ENCODE results near the gene FAM221B. TPM values are rescaled to one million over a fixed set of nuclear protein-coding genes. Genes with fewer than 3 reads are reported as not detected.

Gene FAM221B
- polyA plus RNA-seq: not detected

DNA sequence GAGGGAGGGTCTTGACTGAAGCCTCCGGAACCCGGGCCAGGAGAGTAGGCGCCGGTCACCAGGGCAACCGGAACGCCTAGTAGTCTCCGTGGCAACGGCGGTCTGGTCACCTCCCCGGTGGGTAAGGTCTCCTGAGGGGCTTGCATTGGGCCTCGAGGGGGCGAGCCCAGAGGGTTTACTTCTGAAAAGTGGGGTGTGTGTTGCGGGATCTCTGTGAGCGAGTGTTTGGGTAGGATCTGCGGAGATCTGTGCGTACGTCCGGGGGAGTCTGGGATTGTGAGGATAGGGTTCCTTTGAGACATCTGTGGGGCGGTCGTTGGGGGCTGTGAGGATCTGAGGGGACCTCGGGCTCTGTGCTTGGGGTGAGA is at the start of gene FAM221B:
FAM221B (minus strand) TSS at position 17 of the 368 bp plus-strand sequence. CDS start 2,571 bp downstream, outside the sequence.
- H3K27ac Mint-ChIP-seq: peak within 1 kb of the TSS; percentile 36 to 97 (median 94)
- peaks cover 20 to 28% (median 20%) of the 10 kb centered on the region in 3 donors for H3K4me1 Mint-ChIP-seq
- no peaks in the 10 kb centered on the region for H3K9me3 Mint-ChIP-seq

GRCh38 chr9:35872505-35872904 is 44.0 kb upstream of the FAM221B start:
- Mint-ChIP-seq H3K27ac (no peak overlapping the region), H3K4me3 (no peak overlapping the region), H3K36me3 (peaks cover 2% of the 10 kb centered on the region), H3K4me1 (peaks cover 0 to 2% (median 0%) of the 10 kb centered on the region in 3 donors), H3K27me3 (peaks cover 2% of the 10 kb centered on the region), H3K9me3 (peaks cover 2 to 14% (median 4%) of the 10 kb centered on the region in 3 donors)

More for the DNA sequence above, at the start of gene FAM221B:
- no peaks in the 10 kb centered on the region for H3K36me3 Mint-ChIP-seq
- H3K4me3 Mint-ChIP-seq: peak within 1 kb of the TSS; percentile 91 to 100 (median 94)
- H3K27me3 Mint-ChIP-seq: no peaks in the 10 kb centered on the region

DNA sequence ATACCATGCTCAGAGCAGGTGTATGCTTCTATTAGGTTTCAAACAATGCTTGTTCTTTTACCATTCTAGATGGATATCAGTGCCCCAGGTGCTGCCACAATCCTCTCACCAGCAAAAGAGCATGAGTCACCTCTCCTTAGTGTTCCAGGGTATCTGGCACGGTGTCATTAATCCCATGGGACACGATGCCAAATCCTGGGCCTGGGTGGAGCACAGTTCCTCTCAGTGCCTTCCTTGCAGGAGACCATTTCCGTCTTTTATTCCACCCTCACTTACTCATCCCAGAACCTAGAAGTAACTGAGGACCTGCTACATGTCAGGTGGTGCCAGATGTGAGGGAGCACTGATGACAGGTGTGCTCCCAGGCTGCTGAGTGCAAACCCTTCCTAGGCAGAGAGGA is 43.0 kb upstream of the FAM221B start:
- Mint-ChIP-seq H3K36me3 (peaks cover 2% of the 10 kb centered on the region), H3K27me3 (no peaks in the 10 kb centered on the region), H3K9me3 (peaks cover 0 to 5% (median under 1%) of the 10 kb centered on the region in 3 donors), H3K4me3 (no peak overlapping the region), H3K4me1 (peaks cover 0 to 2% (median 0%) of the 10 kb centered on the region in 3 donors), H3K27ac (no peak overlapping the region)

- Mint-ChIP-seq H3K4me1 (peaks cover 0 to 2% (median 0%) of the 10 kb centered on the region in 3 donors), H3K27ac (no peak within 1 kb of the TSS), H3K36me3 (no peaks in the 10 kb centered on the region), H3K27me3 (no peaks in the 10 kb centered on the region), H3K4me3 (no peak within 1 kb of the TSS), H3K9me3 (no peaks in the 10 kb centered on the region)
Measured at GRCh38 chr9:35870351-35870923, 41.9 kb upstream of the FAM221B start, which contains the start of gene OR13J1. Gene OR13J1 (minus strand): TSS chr9:35870401. CDS start chr9:35870401, 0 bp downstream.

DNA sequence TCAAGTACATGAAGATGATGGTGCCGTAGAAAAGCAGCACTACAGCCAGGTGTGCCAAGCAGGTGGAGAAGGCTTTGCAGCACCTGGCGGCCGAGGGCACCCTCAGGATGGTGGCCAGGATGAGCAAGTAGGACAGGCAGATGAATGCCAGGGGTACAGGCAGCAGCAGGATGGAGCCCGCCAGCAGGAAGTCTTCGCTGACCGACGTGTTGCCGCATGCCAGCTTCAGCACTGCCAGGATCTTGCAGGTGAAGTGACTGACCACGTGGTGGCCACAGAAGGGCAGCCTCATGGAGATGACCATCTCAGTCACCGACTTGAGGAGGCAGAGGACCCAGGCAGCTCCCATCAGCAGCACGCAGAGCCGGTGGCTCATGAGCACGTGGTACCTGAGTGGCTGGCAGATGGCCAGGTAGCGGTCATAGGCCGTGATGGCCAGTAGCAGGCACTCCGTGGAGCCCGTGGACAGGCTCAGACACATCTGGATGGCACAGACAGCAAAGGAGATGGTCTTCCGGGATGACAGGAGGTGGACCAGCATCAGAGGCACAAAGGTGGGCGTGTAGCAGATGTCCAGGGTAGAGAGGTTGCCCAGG is 41.2 kb upstream of the FAM221B start:
- Mint-ChIP-seq H3K4me1 (peaks cover 0 to 2% (median 0%) of the 10 kb centered on the region in 3 donors), H3K27me3 (no peaks in the 10 kb centered on the region), H3K27ac (no peak overlapping the region), H3K36me3 (no peaks in the 10 kb centered on the region), H3K4me3 (no peak overlapping the region), H3K9me3 (no peaks in the 10 kb centered on the region)

GRCh38 chr9:35868933-35869332 is 40.4 kb upstream of the FAM221B start:
- Mint-ChIP-seq H3K4me3 (no peak overlapping the region), H3K4me1 (peaks cover 0 to 2% (median 0%) of the 10 kb centered on the region in 3 donors), H3K27ac (no peak overlapping the region), H3K36me3 (no peaks in the 10 kb centered on the region), H3K9me3 (no peaks in the 10 kb centered on the region), H3K27me3 (peaks cover 1% of the 10 kb centered on the region)

DNA sequence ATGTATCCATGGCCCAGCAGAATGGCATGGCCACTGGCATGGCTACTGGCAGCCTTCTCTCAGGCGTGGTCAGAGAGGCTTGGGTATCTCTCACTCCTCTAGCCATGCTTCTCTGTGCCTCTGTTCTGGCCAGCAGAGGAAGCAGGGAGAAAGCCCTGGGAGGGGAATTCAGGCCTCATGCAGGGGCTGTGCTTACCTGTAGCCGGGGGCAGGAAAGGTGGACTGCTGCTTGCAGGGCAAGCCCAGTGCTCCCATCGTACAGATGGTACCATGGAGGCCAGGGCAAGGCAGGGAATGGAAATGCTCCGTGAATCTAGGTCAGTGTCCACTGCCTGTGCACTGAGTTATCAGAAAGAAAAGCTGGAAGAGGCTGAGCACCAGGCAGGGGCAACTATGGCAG is 39.0 kb upstream of the FAM221B start:
- Mint-ChIP-seq H3K36me3 (no peaks in the 10 kb centered on the region), H3K9me3 (no peaks in the 10 kb centered on the region), H3K27me3 (peaks cover 1% of the 10 kb centered on the region), H3K27ac (no peak overlapping the region), H3K4me3 (no peak overlapping the region), H3K4me1 (peaks cover 0 to 1% (median 0%) of the 10 kb centered on the region in 3 donors)

DNA sequence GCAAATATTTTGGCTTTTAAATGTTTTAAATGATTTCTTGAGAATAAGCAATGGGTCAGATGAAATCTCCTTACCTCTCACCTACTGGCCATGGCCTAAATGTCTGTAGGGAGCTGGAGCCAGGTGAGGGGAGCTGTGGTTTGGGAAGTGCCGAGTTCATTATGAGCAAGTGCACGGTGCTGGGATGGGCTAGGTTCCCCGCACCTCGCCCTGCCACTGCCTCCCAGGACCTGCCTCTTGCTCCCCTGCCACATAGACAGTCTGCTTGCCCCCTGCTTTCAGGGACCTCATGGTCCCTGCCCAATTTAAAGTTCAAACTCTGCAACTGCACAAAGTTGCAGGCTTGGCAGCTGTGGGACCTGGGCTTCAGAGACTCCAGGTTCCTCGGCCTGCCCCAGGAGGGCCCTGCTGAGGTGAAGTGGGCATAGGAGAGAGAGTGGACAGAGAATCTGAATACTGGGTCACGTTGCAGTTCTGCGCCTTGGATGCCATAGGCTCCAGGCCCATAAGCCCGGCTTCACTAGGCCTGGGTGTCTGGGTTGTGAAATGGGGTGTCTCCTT is 36.2 kb upstream of the FAM221B start:
- Mint-ChIP-seq H3K36me3 (no peaks in the 10 kb centered on the region), H3K27ac (no peak overlapping the region), H3K4me3 (no peak overlapping the region), H3K27me3 (peaks cover 4% of the 10 kb centered on the region), H3K4me1 (peaks cover 0 to 4% (median 0%) of the 10 kb centered on the region in 3 donors), H3K9me3 (no peaks in the 10 kb centered on the region)

GRCh38 chr9:35863583-35863982 is 35.1 kb upstream of the FAM221B start:
- peaks cover 0 to 3% (median 1%) of the 10 kb centered on the region in 3 donors for H3K4me1 Mint-ChIP-seq
- no peak overlapping the region for H3K27ac Mint-ChIP-seq
- H3K9me3 Mint-ChIP-seq: no peaks in the 10 kb centered on the region
- H3K36me3 Mint-ChIP-seq: no peaks in the 10 kb centered on the region
- H3K27me3 Mint-ChIP-seq: peaks cover 4% of the 10 kb centered on the region
- H3K4me3 Mint-ChIP-seq: no peak overlapping the region

- Mint-ChIP-seq H3K4me3 (no peak overlapping the region), H3K4me1 (peaks cover 0 to 4% (median 2%) of the 10 kb centered on the region in 3 donors), H3K9me3 (no peaks in the 10 kb centered on the region), H3K27ac (no peak overlapping the region), H3K27me3 (peaks cover 4% of the 10 kb centered on the region), H3K36me3 (no peaks in the 10 kb centered on the region)
Measured at GRCh38 chr9:35862328-35862727, 33.8 kb upstream of the FAM221B start.

DNA sequence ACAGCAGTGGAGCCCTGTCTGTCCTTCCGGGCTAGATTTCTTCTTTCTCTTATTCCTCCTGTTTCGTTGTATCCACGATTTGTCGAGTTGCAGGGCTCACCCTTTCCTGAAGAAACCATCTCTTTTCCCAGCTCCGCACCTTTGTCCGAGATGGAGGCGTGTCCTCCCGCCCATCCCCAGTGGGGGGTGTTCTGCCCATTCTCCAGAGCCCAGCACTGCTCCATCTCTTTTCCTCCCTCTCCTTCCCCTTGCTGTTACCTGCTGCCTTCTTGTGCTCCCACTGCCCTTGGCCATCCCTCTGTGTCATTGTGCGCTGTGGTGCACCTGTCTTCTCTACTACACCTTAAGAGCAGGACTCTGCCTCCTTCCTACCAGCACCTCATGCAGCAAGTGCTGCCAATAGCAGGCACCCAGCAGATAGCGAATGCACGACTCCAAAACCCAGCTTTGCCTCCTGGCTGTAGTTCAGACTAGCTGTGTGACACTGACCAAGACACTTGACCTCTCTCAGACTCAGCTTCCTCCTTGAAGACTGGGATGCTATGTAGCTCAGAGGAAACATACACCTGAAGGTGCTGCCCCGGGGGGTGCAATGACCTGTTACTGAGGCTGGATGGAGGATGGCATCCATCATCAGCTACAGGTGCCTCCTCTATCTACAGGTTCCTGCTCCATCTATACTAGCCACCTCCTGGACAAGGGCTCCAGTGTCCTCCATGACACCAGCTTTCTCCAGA is 32.8 kb upstream of the FAM221B start:
- no peaks in the 10 kb centered on the region for H3K36me3 Mint-ChIP-seq
- peaks cover 4% of the 10 kb centered on the region for H3K27me3 Mint-ChIP-seq
- H3K9me3 Mint-ChIP-seq: no peaks in the 10 kb centered on the region
- H3K4me1 Mint-ChIP-seq: peaks cover 0 to 4% (median 2%) of the 10 kb centered on the region in 3 donors
- peak overlapping the region in 1 of 4 donors; percentile 29 for H3K4me3 Mint-ChIP-seq
- H3K27ac Mint-ChIP-seq: no peak overlapping the region

DNA sequence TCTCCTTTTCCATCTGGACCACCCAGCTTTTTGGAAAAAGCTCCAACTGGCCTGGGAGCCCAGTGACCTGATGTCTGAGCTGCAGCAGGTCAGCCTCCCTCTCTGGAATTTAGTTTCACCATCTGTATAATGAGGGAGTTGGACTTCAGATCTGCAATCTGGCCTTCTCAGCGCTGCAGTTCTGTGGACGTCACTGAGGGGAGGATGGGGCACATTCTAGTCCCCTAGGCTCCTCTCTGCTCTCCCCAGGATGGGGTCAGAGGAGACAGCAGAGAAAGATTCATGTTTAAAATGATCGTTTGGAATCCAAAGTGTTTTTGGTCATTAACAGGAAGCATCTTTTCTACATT is 31.4 kb upstream of the FAM221B start:
- Mint-ChIP-seq H3K9me3 (no peaks in the 10 kb centered on the region), H3K4me1 (peaks cover 0 to 4% (median 2%) of the 10 kb centered on the region in 3 donors), H3K27ac (no peak overlapping the region), H3K36me3 (no peaks in the 10 kb centered on the region), H3K4me3 (no peak overlapping the region), H3K27me3 (peaks cover 4% of the 10 kb centered on the region)

- H3K9me3 Mint-ChIP-seq: no peaks in the 10 kb centered on the region
- no peak overlapping the region for H3K27ac Mint-ChIP-seq
- peaks cover 4% of the 10 kb centered on the region for H3K27me3 Mint-ChIP-seq
- no peaks in the 10 kb centered on the region for H3K36me3 Mint-ChIP-seq
- H3K4me1 Mint-ChIP-seq: peaks cover 0 to 4% (median 2%) of the 10 kb centered on the region in 3 donors
- no peak overlapping the region for H3K4me3 Mint-ChIP-seq
Measured at GRCh38 chr9:35859310-35859989, 30.9 kb upstream of the FAM221B start.

DNA sequence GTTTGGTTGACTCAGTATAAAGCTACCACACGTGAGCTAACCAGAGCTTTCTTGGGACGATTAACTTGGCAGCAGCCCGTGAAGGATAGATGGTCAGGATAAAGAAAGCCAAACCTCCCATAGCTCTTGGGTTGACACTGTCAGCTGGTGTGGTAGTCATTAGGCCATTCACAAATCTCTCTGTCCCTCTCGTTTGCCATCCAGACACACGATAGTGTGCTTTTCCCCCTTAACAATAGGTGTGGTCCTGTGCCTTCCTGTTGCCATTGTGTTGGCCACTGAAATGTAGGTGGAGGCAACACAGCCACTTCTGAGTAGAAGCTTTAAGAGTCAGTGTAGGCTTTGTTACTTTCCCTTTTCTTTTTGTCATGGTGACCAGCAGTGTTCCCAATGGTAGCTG is 29.9 kb upstream of the FAM221B start:
- Mint-ChIP-seq H3K4me3 (no peak overlapping the region), H3K4me1 (peaks cover 0 to 4% (median 2%) of the 10 kb centered on the region in 3 donors), H3K36me3 (no peaks in the 10 kb centered on the region), H3K9me3 (no peaks in the 10 kb centered on the region), H3K27ac (no peak overlapping the region), H3K27me3 (peaks cover 2% of the 10 kb centered on the region)

- Mint-ChIP-seq H3K36me3 (no peaks in the 10 kb centered on the region), H3K27me3 (peaks cover 2% of the 10 kb centered on the region), H3K9me3 (no peaks in the 10 kb centered on the region), H3K4me1 (peaks cover 0 to 4% (median 2%) of the 10 kb centered on the region in 3 donors), H3K4me3 (no peak overlapping the region), H3K27ac (no peak overlapping the region)
Measured at GRCh38 chr9:35856882-35857281, 28.4 kb upstream of the FAM221B start.

All from IgD-negative memory B cell (primary cell).